A673 (cell line): ENCODE data around the gene XPA. TPM values are rescaled to one million over a fixed set of nuclear protein-coding genes. Genes with fewer than 3 reads are reported as not detected.

ENCODE experiments used
- BruUV-seq: library from RNA; stranded (reverse); fragments of 400-500 nt; replicated peaks from 2 replicates; lab custom pipeline; 2021; lab: Mats Ljungman, UMichigan
- CTCF ChIA-PET: fragments of 300-600 bp; sonication (Branson Sonifier 250); formaldehyde crosslinking; loops from one replicate; lab custom pipeline; 2022; ENCODE audit warnings: antibody characterized with exemption; lab: Charles Lee
- POLR2A ChIA-PET: fragments of 300-600 bp; sonication (Branson Sonifier 250); formaldehyde crosslinking; loops from one replicate; lab custom pipeline; 2022; ENCODE audit warnings: antibody characterized with exemption; ENCODE audit not compliant: low non-redundant PET; lab: Charles Lee
- DNase-seq: peaks from one replicate; pipeline ENCODE4 v3.0.0-alpha.2; 2015; ENCODE audit warnings: low spot score
- H3K27ac ChIP-seq: fragments of 200-600 bp; sonication (generic); 2 replicates; pipeline ENCODE4 v1.5.1; 2016; ENCODE audit warnings: mixed run types, low read depth, mild to moderate bottlenecking, mixed read lengths, antibody characterized with exemption, low read length; ENCODE audit not compliant: poor library complexity, severe bottlenecking
- H3K27me3 ChIP-seq: fragments of 200-600 bp; sonication (generic); replicated peaks from 2 replicates; pipeline ENCODE4 v1.6.1; 2017; ENCODE audit warnings: mixed run types, low read depth, mild to moderate bottlenecking, mixed read lengths, antibody characterized with exemption, low read length; ENCODE audit not compliant: insufficient read depth, poor library complexity
- H3K36me3 ChIP-seq: fragments of 200-600 bp; sonication (generic); 2 replicates; pipeline ENCODE4 v1.6.1; 2016; ENCODE audit warnings: mixed run types, mild to moderate bottlenecking, mixed read lengths, antibody characterized with exemption, low read length; ENCODE audit not compliant: insufficient read depth, poor library complexity, severe bottlenecking
- H3K4me1 ChIP-seq: fragments of 200-600 bp; sonication (generic); 2 replicates; pipeline ENCODE4 v1.6.1; 2017; ENCODE audit warnings: mixed run types, mild to moderate bottlenecking, mixed read lengths, antibody characterized with exemption, low read length; ENCODE audit not compliant: insufficient read depth, poor library complexity, severe bottlenecking
- H3K4me3 ChIP-seq: fragments of 200-600 bp; sonication (generic); 2 replicates; pipeline ENCODE4 v1.5.1; 2016; ENCODE audit warnings: low read depth, mixed run types, mild to moderate bottlenecking, mixed read lengths, low read length; ENCODE audit not compliant: poor library complexity, severe bottlenecking
- H3K9me3 ChIP-seq: fragments of 200-600 bp; sonication (generic); 2 replicates; pipeline ENCODE4 v1.6.1; 2016; ENCODE audit warnings: mixed run types, low read depth, mild to moderate bottlenecking, mixed read lengths, antibody characterized with exemption, low read length; ENCODE audit not compliant: poor library complexity, severe bottlenecking
- EZH2 ChIP-seq: fragments of 200-600 bp; sonication (generic); IDR thresholded peaks from 2 replicates; pipeline ENCODE4 v1.6.1; 2017; ENCODE audit warnings: borderline replicate concordance, low read depth, mild to moderate bottlenecking, mixed read lengths, antibody characterized with exemption, low read length; ENCODE audit not compliant: poor library complexity, severe bottlenecking
- intact Hi-C: fragments of 100-400 bp; cut with micrococcal nuclease; formaldehyde crosslinking; loops from one replicate; pipeline ENCODE4 v1.10.0; 2022; ENCODE audit not compliant: unreplicated experiment
- total RNA-seq: library from RNA; stranded (reverse); gene quantifications from 2 replicates; pipeline ENCODE4 v1.2.3, GENCODE V29; 2021
- TF ChIP-seq, protein P1 (sequence below): fragments of 300-800, 200-600 bp; sonication (generic); conservative IDR thresholded peaks from 2 replicates; pipeline ENCODE4 v1.5.1; 2017; ENCODE audit warnings: low read depth, mild to moderate bottlenecking, antibody characterized with exemption, low read length, moderate library complexity, mixed read lengths

Gene XPA
- total RNA-seq, 1 experiment from 2014 or later: 15.6 TPM

- Histone ChIP-seq H3K4me1 (peaks cover 15% of the 10 kb centered on the region), H3K27ac (peak overlapping the region; percentile 85), H3K36me3 (peaks cover 11% of the 10 kb centered on the region), H3K27me3 (no peaks in the 10 kb centered on the region), H3K9me3 (no peaks in the 10 kb centered on the region), H3K4me3 (peak overlapping the region; percentile 92)
- no TSS peak for BruUV-seq
- CTCF ChIA-PET: no interaction called here
- TF ChIP-seq, protein P1, sequence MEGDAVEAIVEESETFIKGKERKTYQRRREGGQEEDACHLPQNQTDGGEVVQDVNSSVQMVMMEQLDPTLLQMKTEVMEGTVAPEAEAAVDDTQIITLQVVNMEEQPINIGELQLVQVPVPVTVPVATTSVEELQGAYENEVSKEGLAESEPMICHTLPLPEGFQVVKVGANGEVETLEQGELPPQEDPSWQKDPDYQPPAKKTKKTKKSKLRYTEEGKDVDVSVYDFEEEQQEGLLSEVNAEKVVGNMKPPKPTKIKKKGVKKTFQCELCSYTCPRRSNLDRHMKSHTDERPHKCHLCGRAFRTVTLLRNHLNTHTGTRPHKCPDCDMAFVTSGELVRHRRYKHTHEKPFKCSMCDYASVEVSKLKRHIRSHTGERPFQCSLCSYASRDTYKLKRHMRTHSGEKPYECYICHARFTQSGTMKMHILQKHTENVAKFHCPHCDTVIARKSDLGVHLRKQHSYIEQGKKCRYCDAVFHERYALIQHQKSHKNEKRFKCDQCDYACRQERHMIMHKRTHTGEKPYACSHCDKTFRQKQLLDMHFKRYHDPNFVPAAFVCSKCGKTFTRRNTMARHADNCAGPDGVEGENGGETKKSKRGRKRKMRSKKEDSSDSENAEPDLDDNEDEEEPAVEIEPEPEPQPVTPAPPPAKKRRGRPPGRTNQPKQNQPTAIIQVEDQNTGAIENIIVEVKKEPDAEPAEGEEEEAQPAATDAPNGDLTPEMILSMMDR: no peak
- TF ChIP-seq EZH2: no peak
- intact Hi-C loops: no loop called here
- DNase-seq: no peak
- POLR2A ChIA-PET: no interaction called here
Observed at GRCh38 chr9:97695390-97695789, 1.8 kb downstream of the XPA start.

DNA sequence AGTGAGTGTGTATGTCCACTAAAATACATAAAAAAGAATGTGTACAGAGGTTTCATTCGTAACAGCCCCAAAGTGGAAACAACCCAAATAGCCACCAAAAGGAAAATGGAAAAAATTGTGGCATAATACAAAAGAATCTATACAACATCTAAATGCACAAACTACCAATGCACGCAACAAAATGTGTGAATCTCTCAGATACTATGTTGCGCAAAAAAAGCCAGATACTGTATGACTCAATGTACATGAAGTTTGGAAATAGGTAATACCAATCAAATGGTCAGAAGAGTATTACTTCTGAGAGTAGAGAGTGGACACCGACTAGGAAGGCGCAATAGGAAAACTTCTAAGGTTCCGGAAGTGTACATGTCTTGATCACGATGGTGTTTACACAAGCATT is 2.4 kb downstream of the XPA start:
- Histone ChIP-seq H3K9me3 (no peaks in the 10 kb centered on the region), H3K27me3 (no peaks in the 10 kb centered on the region), H3K27ac (no peak overlapping the region), H3K4me3 (no peak overlapping the region), H3K36me3 (peaks cover 11% of the 10 kb centered on the region), H3K4me1 (peaks cover 15% of the 10 kb centered on the region)
- TF ChIP-seq EZH2: no peak
- TF ChIP-seq, protein P1: no peak
- CTCF ChIA-PET: no interaction called here
- POLR2A ChIA-PET: no interaction called here
- no peak for DNase-seq
- no TSS peak for BruUV-seq
- intact Hi-C loops: no loop called here

DNA sequence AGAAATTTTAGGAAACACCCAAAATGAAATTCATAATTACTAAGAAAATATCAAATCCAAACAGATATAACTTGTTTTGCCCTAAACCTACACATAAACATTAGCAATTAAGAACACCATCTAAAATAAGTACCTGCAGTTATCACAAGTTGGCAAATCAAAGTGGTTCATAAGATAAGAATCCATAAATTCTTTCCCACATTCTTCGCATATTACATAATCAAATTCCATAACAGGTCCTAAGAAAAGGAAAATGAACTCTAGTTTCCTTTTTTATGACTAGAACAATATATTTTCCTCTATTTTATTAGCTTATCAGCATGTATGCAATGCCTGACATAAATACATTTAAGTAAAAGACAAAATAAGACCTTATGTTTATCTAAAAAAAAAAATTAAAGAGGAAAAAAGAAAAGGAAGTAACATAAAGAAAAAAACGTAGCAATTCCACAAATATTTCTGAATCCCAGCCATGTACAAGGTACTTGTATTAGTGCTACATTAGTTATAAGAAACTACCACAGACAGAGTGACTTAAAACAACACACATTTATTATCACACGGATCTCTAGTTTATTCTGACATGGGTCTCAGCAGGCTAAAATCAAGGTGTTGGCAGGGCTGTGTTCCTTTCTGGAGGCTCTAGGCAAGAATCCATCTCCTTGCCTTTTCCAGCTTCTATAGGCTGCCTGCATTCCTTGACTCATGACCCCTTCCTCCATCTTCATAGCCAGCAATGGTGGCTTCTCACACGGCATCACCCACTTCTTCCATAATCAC is 7.5 kb downstream of the XPA start:
- Histone ChIP-seq H3K27ac (no peak overlapping the region), H3K36me3 (peaks cover 37% of the 10 kb centered on the region), H3K27me3 (no peaks in the 10 kb centered on the region), H3K9me3 (no peaks in the 10 kb centered on the region), H3K4me3 (no peak overlapping the region), H3K4me1 (no peaks in the 10 kb centered on the region)
- ChIA-PET POLR2A (no interaction called here), CTCF (no interaction called here)
- no peak for TF ChIP-seq EZH2
- TF ChIP-seq, protein P1: no peak
- intact Hi-C loops: no loop called here
- no peak for DNase-seq
- no TSS peak for BruUV-seq
